ENCODE results near the gene CTNNBIP1.
"Not testable (repeated sequence)": the region's sequence is repeated elsewhere in the genome, so short reads cannot be mapped to it uniquely, and the experiment has no call there.

Gene CTNNBIP1

GRCh38 chr1:9833632-9834031 is 76.4 kb downstream of the CTNNBIP1 start:
- no peak for DNase-seq (ENCODE audit: low read depth in 2 of 2)

GRCh38 chr1:9827558-9828185 is 82.4 kb downstream of the CTNNBIP1 start:
- DNase-seq (ENCODE audit: low read depth in 2 of 2) = no peak

DNA sequence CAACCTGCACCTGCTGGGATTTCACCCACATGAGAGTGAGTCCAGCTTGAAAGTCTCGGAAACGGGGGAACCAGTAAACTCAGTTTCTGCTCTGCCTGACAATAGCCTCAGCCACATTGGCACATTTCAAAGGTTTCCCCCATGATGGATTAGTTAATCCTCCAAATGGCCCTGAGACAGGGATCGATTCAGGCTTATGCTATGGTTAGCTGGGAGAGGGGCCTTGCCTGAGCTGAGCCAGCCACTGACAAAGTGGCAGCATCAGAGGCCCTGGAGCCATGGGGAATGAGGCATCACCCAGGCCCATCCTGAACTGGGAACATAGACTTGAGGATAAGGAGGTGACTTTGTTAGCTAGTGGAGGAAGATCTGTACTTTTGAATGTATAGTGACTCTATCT is 83.5 kb downstream of the CTNNBIP1 start:
- DNase-seq (ENCODE audit: low read depth in 2 of 2) = no peak

- DNase-seq (ENCODE audit: low read depth in 2 of 2) = no peak
Observed at GRCh38 chr1:9826087-9826486, 84.0 kb downstream of the CTNNBIP1 start.

GRCh38 chr1:9825093-9826074 is 84.7 kb downstream of the CTNNBIP1 start:
- DNase-seq (ENCODE audit: low read depth in 2 of 2) = peak in 1 of 2 donors; percentile 20

DNA sequence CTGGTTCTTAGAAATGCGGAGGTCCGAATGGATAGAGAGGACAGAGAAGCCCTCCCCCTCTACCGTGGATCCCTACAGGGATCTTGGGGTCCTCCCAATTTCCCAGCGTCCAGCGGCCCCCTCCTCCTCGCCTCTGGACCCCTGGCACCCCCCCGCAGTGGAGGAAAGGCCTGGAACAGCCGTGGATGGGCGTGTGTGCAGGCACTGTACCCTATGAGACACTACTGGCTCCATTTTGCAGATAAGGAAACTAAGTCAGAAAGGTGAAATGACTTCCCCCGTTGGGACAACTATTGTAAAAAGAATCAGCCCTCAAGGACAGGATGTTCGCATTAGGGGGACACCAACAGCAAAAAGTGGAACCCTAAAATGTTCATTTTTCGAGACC is 85.4 kb downstream of the CTNNBIP1 start:
- DNase-seq (ENCODE audit: low read depth in 2 of 2) = no peak

DNA sequence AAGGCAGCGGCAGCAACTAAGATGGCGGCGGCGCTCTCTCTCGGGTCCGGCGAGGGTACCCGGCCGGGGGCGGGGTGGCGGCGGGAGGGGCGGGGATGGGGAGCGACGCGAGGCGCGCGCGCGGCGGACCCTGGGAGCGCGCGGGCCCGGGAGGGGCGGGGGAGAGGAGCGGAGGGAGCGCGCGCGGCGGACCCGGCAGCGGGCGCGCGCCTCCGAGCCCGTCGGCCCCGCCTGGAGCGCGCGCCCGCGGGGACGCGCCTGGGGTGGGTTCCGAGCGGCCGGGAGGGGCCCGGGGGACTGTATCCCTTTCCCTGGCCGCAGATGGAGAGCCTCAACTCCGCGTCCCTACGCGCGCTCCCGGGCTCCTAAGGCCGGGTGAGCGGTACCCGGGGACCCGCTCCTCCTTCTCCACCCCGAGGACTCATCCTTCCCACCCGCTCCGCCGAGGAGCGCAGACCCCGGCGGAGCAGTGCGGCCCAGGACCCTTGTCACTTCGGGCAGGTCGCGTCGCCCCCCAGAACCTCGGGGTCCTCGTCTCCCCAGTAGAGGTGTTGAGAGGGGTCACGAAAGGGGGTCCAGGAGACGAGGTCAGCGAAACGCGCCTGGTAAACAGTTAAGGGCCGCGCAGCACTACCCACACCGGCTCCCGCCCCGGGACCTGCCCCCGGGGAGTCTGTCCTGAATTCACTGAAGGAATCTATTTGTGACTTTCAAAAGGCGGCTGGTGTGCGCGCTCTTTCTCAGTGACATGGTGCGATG is 85.9 kb downstream of the CTNNBIP1 start, which contains the start of gene CLSTN1:
CLSTN1 (minus strand) TSS at position 23 of the 759 bp plus-strand sequence. CDS start 232 bp downstream, outside the sequence.
- peak; percentile 77 to 79 for DNase-seq (ENCODE audit: low read depth in 2 of 2)

- no peak for DNase-seq (ENCODE audit: low read depth in 2 of 2)
Observed at GRCh38 chr1:9823693-9823942, 86.5 kb downstream of the CTNNBIP1 start.

- DNase-seq (ENCODE audit: low read depth in 2 of 2) = no peak
Observed at GRCh38 chr1:9822897-9823692, 87.0 kb downstream of the CTNNBIP1 start.

- DNase-seq (ENCODE audit: low read depth in 2 of 2) = no peak
Observed at GRCh38 chr1:9822490-9822889, 87.6 kb downstream of the CTNNBIP1 start.

DNA sequence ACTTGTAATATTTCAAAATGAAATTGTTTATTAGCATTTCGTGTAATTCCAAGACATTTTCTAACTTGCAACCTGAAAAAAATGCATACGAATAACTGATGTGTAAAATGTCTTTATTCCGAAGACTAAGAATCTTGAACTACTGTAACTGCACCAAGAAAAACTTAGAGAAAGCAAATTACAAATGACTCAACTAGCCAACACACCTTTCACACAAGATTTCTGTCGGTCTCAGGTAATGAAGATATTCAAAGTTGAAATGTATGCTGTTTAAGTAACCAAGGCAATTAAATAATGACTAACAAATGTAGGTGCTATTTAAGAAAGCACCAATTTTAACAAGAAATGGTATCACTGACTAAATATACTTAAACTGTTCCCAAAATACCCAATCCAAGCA is 88.4 kb downstream of the CTNNBIP1 start:
- no peak for DNase-seq (ENCODE audit: low read depth in 2 of 2)

DNA sequence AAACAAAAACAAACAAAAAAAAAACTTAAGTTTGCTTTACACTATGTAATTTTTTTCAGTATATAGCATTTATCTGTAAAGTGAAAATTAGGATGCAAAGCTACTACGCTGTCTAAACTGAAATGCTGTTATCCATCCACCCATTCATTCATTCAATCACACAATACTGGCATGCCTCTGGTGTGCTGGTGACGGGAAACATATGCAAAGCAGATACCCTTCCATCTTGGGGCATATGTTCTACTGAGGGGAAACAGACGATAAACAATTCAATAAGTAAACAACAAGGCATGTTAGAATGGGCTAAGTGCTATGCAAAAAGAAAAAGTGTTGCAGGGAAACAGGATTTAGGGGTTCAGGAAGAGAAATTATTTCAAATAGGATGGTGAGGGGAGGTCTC is 89.5 kb downstream of the CTNNBIP1 start:
- DNase-seq (ENCODE audit: low read depth in 2 of 2) = no peak

DNA sequence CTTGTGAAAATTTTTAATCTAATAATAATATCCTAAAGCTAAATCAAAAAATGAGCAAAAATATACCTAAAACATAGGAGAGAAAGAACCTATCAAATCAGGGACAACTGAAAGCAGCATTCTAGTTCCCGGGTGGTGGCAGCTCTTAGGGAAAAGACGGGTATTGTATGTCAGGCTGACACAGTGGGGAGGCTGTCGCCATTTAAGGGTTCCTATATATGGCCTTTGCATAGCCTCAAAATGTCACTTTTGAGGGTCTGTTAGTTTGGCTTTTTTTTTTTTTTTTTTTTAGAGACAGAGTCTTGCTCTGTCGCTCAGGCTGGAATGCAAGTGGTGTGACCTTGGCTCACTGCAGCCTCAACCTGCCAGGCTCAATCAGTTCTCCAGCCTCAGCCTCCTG is 92.3 kb downstream of the CTNNBIP1 start:
- DNase-seq (ENCODE audit: low read depth in 2 of 2) = no peak

GRCh38 chr1:9816199-9816598 is 93.9 kb downstream of the CTNNBIP1 start:
- DNase-seq (ENCODE audit: low read depth in 2 of 2) = no peak

GRCh38 chr1:9815150-9815549 is 94.9 kb downstream of the CTNNBIP1 start:
- DNase-seq (ENCODE audit: low read depth in 2 of 2) = no peak

GRCh38 chr1:9814619-9815018 is 95.5 kb downstream of the CTNNBIP1 start:
- DNase-seq (ENCODE audit: low read depth in 2 of 2) = no peak

DNA sequence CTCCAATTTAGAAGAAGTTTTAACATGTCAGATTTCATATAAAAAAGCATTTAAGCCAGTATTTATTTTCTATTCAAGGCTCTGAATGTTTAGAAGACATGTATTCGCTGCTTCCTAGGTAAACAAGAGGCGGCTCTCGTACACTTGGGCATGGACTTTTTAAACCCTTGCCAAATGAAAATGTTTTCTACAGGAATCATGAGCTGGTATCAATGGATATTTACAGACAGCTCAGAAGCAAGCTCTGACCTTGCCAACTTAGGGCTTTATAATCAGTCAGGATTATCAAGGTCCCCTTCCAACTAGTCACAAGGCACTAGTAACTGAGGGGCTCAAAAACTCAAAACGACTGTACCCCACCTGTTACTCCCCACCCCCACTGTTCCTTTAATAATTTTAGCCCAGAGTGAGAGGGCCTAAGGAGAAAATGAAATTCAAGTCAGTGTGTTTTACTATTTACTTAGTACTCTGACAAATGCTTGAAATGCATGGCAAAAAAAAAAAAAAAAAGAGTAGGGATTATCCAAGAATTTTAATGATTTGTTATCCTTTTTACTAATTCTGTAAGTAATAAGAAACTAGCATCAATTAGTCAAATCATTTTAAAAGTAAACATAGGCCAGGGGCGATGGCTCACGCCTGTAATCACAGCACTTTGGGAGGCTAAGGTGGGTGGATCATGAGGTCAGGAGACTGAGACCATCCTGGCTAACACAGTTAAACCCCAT is 98.7 kb downstream of the CTNNBIP1 start:
- no peak for DNase-seq (ENCODE audit: low read depth in 2 of 2)

DNA sequence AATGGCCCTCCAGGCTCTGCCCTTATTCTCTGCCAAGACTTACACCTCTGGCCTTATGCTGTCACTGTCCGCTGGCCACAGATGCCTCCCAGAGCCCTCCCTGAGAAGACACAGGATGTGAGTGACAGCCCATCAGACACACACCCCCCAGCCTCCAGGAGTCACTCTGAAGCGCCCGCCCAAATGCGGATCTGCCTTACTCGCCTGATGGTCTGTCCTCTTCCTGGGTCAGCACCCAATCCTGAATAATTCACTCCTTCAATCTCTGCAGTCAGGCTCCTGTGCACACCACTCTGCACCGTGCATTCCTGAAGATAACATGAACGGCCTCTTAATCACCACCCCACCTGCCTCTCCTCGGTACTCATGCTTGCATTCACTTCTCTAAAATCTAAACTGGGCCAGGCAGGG is 101.0 kb downstream of the CTNNBIP1 start:
- no peak for DNase-seq (ENCODE audit: low read depth in 2 of 2)

DNA sequence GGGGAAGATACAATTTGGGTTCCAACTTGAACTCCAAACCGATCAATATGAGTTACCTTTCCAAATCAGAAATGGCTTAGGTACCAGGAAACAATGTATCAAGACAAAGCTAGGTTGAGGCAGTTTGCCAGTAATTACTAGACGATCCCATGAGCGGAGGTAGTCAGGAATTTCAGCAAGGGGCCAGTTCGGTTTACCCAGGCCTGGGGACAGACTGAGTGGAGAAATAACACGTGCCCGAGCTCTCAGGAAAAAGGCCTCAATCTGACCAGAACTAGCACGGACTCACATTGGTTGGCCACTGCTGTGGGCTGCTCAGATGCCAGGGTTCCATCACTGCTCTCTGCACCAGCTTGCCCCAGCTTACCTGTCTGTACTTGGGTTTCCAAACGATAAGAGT is 101.6 kb downstream of the CTNNBIP1 start:
- DNase-seq (ENCODE audit: low read depth in 2 of 2) = no peak

DNA sequence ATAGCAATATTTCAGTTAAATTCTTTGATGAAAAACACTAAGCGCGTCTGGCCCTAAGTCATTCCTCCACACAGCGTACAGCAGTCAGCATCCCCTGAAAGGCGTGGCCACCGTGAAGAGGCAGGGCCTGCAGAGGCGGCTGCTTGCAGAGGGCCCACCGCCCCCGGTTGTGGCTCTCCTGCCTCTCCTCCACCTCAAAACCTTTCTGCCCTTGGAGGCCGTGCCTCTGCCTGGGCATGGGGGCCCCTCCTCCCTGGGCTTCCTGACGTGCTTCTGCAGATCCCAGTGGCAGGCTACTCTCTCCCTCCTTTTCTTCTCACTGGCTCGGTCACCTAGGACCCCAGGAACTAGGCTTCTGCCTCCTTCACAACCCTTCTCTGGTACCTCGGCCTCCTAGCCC is 102.5 kb downstream of the CTNNBIP1 start:
- no peak for DNase-seq (ENCODE audit: low read depth in 2 of 2)

- not testable (repeated sequence) for DNase-seq (ENCODE audit: low read depth in 2 of 2)
Observed at GRCh38 chr1:9805972-9806371, 104.1 kb downstream of the CTNNBIP1 start.

Data from activated CD8-positive, alpha-beta memory T cell treated with anti-CD3 and anti-CD28 coated beads for 4 hours (primary cell).